H1 (cell line): ENCODE data around the gene GMIP. TPM values are rescaled to one million over a fixed set of nuclear protein-coding genes. Genes with fewer than 3 reads are reported as not detected.

Experiments
- CTCF ChIA-PET: fragments of 300-600 bp; sonication (Branson Sonifier 250); formaldehyde crosslinking; loops from one replicate; lab custom pipeline; 2021; ENCODE audit not compliant: partially characterized antibody; lab: Charles Lee
- POLR2A ChIA-PET: fragments of 300-600 bp; sonication (Branson Sonifier 250); formaldehyde crosslinking; loops from one replicate; lab custom pipeline; 2021; ENCODE audit warnings: inconsistent platforms; ENCODE audit not compliant: partially characterized antibody; lab: Charles Lee
- DNase-seq, 2 experiments: peaks; one replicate each; pipeline versions ENCODE4 v3.0.0 to v3.0.0-alpha.2; 2010 to 2022; ENCODE audit warnings: low spot score in 2 of 2, low read depth in 1 of 2, mixed read lengths in 1 of 2
- FAIRE-seq: peaks from 2 replicates; lab custom pipeline; 2011; peaks lifted over from hg19 to GRCh38; lab: Jason Lieb, UNC
- H2AFZ ChIP-seq: 2 replicates; pipeline ENCODE4 v1.8.1; 2012; ENCODE audit warnings: low read length, inconsistent platforms
- H2AK5ac ChIP-seq: 2 replicates; pipeline ENCODE4 v1.6.1; 2013; ENCODE audit warnings: low read depth, low read length
- H2BK120ac ChIP-seq: replicated peaks from 2 replicates; pipeline ENCODE3; 2013; ENCODE audit warnings: low read depth, low read length, inconsistent platforms
- H2BK12ac ChIP-seq: 2 replicates; pipeline ENCODE4 v1.6.1; 2013; ENCODE audit warnings: low read depth, low read length
- H2BK15ac ChIP-seq: 2 replicates; pipeline ENCODE4 v1.6.1; 2013; ENCODE audit warnings: low read length
- H2BK20ac ChIP-seq: 2 replicates; pipeline ENCODE4 v1.6.1; 2013; ENCODE audit warnings: low read length
- H2BK5ac ChIP-seq: 2 replicates; pipeline ENCODE4 v1.6.1; 2013; ENCODE audit warnings: low read depth, low read length
- H3K14ac ChIP-seq: 2 replicates; pipeline ENCODE4 v1.6.1; 2013; ENCODE audit warnings: inconsistent platforms; ENCODE audit not compliant: insufficient read length
- H3K18ac ChIP-seq: 2 replicates; pipeline ENCODE4 v1.6.1; 2013; ENCODE audit warnings: low read length; ENCODE audit errors: extremely low read depth
- H3K23ac ChIP-seq: 2 replicates; pipeline ENCODE4 v1.6.1; 2013; ENCODE audit warnings: inconsistent platforms; ENCODE audit not compliant: insufficient read length
- H3K23me2 ChIP-seq: 2 replicates; pipeline ENCODE4 v1.6.1; 2013; ENCODE audit warnings: low read depth, low read length
- H3K27ac ChIP-seq: 2 replicates; pipeline ENCODE4 v1.6.1; 2011; ENCODE audit warnings: low read depth, low read length, inconsistent platforms
- H3K27me3 ChIP-seq, 4 experiments: replicated peaks in 1 of 4; 1 replicate in 1 of 4; 2 replicates in 3 of 4; pipeline versions ENCODE4 v1.6.1 to v1.8.1; 2011 to 2013; ENCODE audit warnings: low read length in 3 of 4, mild to moderate bottlenecking in 3 of 4, inconsistent platforms in 2 of 4, mixed read lengths in 2 of 4, moderate library complexity in 1 of 4; ENCODE audit not compliant: control insufficient read depth in 3 of 4, insufficient read depth in 3 of 4; ENCODE audit errors: extremely low read depth in 1 of 4
- H3K36me3 ChIP-seq, 4 experiments: 2 replicates each; pipeline versions ENCODE4 v1.6.1 to v1.8.1; 2011 to 2013; ENCODE audit warnings: mild to moderate bottlenecking in 4 of 4, low read length in 3 of 4, moderate library complexity in 2 of 4, control low read depth in 1 of 4, inconsistent platforms in 1 of 4; ENCODE audit not compliant: insufficient read depth in 4 of 4, control insufficient read depth in 2 of 4
- H3K4ac ChIP-seq: replicated peaks from 2 replicates; pipeline ENCODE3; 2013; ENCODE audit warnings: low read length, low read depth, mixed read lengths, inconsistent platforms; ENCODE audit not compliant: insufficient read length
- H3K4me1 ChIP-seq, 4 experiments: replicated peaks in 1 of 4; 1 replicate in 1 of 4; 2 replicates in 3 of 4; pipeline versions ENCODE4 v1.6.1 to v1.8.1; 2011 to 2013; ENCODE audit warnings: low read length in 3 of 4, inconsistent platforms in 2 of 4, mixed read lengths in 1 of 4; ENCODE audit not compliant: insufficient read depth in 4 of 4, control insufficient read depth in 3 of 4
- H3K4me2 ChIP-seq, 2 experiments: 2 replicates each; pipeline versions ENCODE4 v1.6.1 to v1.8.1; 2011 to 2013; ENCODE audit warnings: low read depth in 2 of 2, low read length in 2 of 2, control low read depth in 1 of 2, inconsistent platforms in 1 of 2, mild to moderate bottlenecking in 1 of 2; ENCODE audit not compliant: insufficient read depth in 1 of 2
- H3K4me3 ChIP-seq, 4 experiments: fragments of 200-600, 300-600 bp in 1 of 4; sonication (generic), shearing (Covaris generic), sonication (Bioruptor Twin) in 1 of 4; 2 replicates each; pipeline versions ENCODE4 v1.5.1 to v1.8.1; 2011 to 2016; ENCODE audit warnings: low read length in 4 of 4, low read depth in 3 of 4, control low read depth in 2 of 4, inconsistent platforms in 2 of 4, mild to moderate bottlenecking in 2 of 4, mixed read lengths in 1 of 4, moderate library complexity in 1 of 4; ENCODE audit not compliant: insufficient read depth in 2 of 4; ENCODE audit errors: extremely low read depth in 1 of 4
- H3K56ac ChIP-seq: replicated peaks from 2 replicates; pipeline ENCODE3; 2013; ENCODE audit warnings: low read depth, mild to moderate bottlenecking, mixed read lengths, low read length, inconsistent platforms; ENCODE audit not compliant: insufficient read length
- H3K79me1 ChIP-seq: 2 replicates; pipeline ENCODE4 v1.6.1; 2013; ENCODE audit warnings: low read depth, low read length, control low read depth
- H3K79me2 ChIP-seq, 2 experiments: 2 replicates each; pipeline versions ENCODE4 v1.6.1 to v1.8.1; 2012 to 2013; ENCODE audit warnings: low read length in 2 of 2, mild to moderate bottlenecking in 2 of 2, inconsistent platforms in 1 of 2; ENCODE audit not compliant: insufficient read depth in 2 of 2, control insufficient read depth in 1 of 2
- H3K9ac ChIP-seq, 4 experiments: replicated peaks in 1 of 4; 1 replicate in 1 of 4; 2 replicates in 3 of 4; pipeline versions ENCODE4 v1.6.1 to v1.8.1; 2011 to 2013; ENCODE audit warnings: low read depth in 3 of 4, low read length in 3 of 4, control low read depth in 2 of 4, mild to moderate bottlenecking in 2 of 4, moderate library complexity in 2 of 4, inconsistent platforms in 1 of 4; ENCODE audit errors: extremely low read depth in 1 of 4
- H3K9me3 ChIP-seq, 2 experiments: 2 replicates each; pipeline versions ENCODE4 v1.6.1 to v1.8.1; 2012 to 2013; ENCODE audit warnings: mild to moderate bottlenecking in 2 of 2, moderate library complexity in 2 of 2, control low read depth in 1 of 2, inconsistent platforms in 1 of 2, low read depth in 1 of 2, low read length in 1 of 2, mixed read lengths in 1 of 2; ENCODE audit not compliant: insufficient read depth in 2 of 2
- H4K20me1 ChIP-seq, 2 experiments: replicated peaks in 1 of 2; 2 replicates each; pipeline versions ENCODE3 to v1.8.1; 2011 to 2013; ENCODE audit warnings: inconsistent platforms in 2 of 2, low read length in 2 of 2, mild to moderate bottlenecking in 1 of 2; ENCODE audit not compliant: insufficient read depth in 2 of 2, control insufficient read depth in 1 of 2
- H4K5ac ChIP-seq: 2 replicates; pipeline ENCODE4 v1.6.1; 2013; ENCODE audit warnings: low read length, low read depth, mixed read lengths, inconsistent platforms; ENCODE audit not compliant: insufficient read length
- H4K8ac ChIP-seq: 2 replicates; pipeline ENCODE4 v1.8.0; 2013; ENCODE audit warnings: mild to moderate bottlenecking, moderate library complexity, low read length, inconsistent platforms; ENCODE audit not compliant: insufficient read depth; ENCODE audit errors: extremely low read depth
- H4K91ac ChIP-seq: replicated peaks from 2 replicates; pipeline ENCODE3; 2013; ENCODE audit warnings: low read length, mixed read lengths, inconsistent platforms; ENCODE audit not compliant: insufficient read length
- EGR1 ChIP-seq: IDR thresholded peaks from 2 replicates; pipeline ENCODE4 v1.6.1; 2011; ENCODE audit warnings: low read depth, low read length, borderline replicate concordance
- HDAC2 ChIP-seq, 2 experiments: fragments of 300-600 bp in 1 of 2; sonication (generic) in 1 of 2; IDR thresholded peaks; 2 replicates each; pipeline ENCODE4 v1.6.1; 2011 to 2012; ENCODE audit warnings: low read depth in 2 of 2, low read length in 2 of 2, mild to moderate bottlenecking in 2 of 2, moderate library complexity in 2 of 2, borderline replicate concordance in 1 of 2, inconsistent platforms in 1 of 2
- MAX ChIP-seq: IDR thresholded peaks from 2 replicates; pipeline ENCODE4 v1.6.1; 2012; ENCODE audit warnings: inconsistent platforms
- PHF8 ChIP-seq: fragments of 200-600 bp; sonication (generic); conservative IDR thresholded peaks from 2 replicates; pipeline ENCODE4 v1.7.1; 2012; ENCODE audit warnings: low read depth, mild to moderate bottlenecking, inconsistent platforms, low read length, moderate library complexity
- RNF2 ChIP-seq: fragments of 200-900, 300-1000 bp; sonication (generic); IDR thresholded peaks from 2 replicates; pipeline ENCODE4 v1.7.1; 2016; ENCODE audit warnings: borderline replicate concordance, low read depth, mild to moderate bottlenecking, antibody characterized with exemption, low read length; ENCODE audit not compliant: poor library complexity, severe bottlenecking; ENCODE audit errors: missing control alignments
- TAF1 ChIP-seq: IDR thresholded peaks from 2 replicates; pipeline ENCODE4 v1.6.1; 2011; ENCODE audit warnings: mild to moderate bottlenecking, low read depth, low read length
- WGBS, 2 experiments: shearing (Covaris generic) in 1 of 2; methylation state at CpG; one replicate each; pipeline versions ENCODE4 v1.1.6 to v1.1.7; 2013 to 2015; ENCODE audit warnings: low lambda C conversion rate in 2 of 2, mixed read lengths in 2 of 2, inconsistent platforms in 1 of 2, low coverage in 1 of 2, missing lambda C conversion rate in 1 of 2; ENCODE audit not compliant: insufficient replicate concordance in 2 of 2, insufficient coverage in 1 of 2, insufficient read length in 1 of 2; ENCODE audit errors: extremely low coverage in 1 of 2, missing lambda C conversion rate in 1 of 2; 5-methylcytosine and 5-hydroxymethylcytosine counted together
- polyA plus RNA-seq, 7 experiments: library from polyadenylated mRNA; depleted of rRNA in 3 of 7; stranded (reverse) in 5 of 7; unstranded in 2 of 7; fragments of >200 nt in 5 of 7; fragments of 200-250 nt in 2 of 7; gene quantifications; 1 replicate in 5 of 7; 2 replicates in 1 of 7; 4 replicates in 1 of 7; pipeline versions ENCODE4 v1.2.1 to v1.2.3, GENCODE V29; 2011 to 2013; ENCODE audit warnings: missing spikeins in 2 of 7, mixed read lengths in 2 of 7
- total RNA-seq: library from RNA; stranded (reverse); fragmentation: NEBNext Ultra II Directional; extraction: Animal tissue kit (Norgen Biotek cat#: 25700); gene quantifications from 2 replicates; pipeline ENCODE4 v1.2.1, GENCODE V29; 2021

Gene GMIP
- total and polyA plus RNA-seq, 2 of the 8 experiments (the other 6 are each of a cell fraction or from before 2014, with no cell fraction given), result 5.7 to 18.1 TPM

GRCh38 chr19:19637186-19637522 lies 6.3 kb downstream of the GMIP start:
- DNase-seq (no peak), FAIRE-seq (no peak)
- Histone ChIP-seq H3K23ac (no peak overlapping the region), H2BK120ac (no peak overlapping the region), H3K27ac (no peak overlapping the region), H3K9me3 (no peaks in the 10 kb centered on the region), H2BK20ac (no peak overlapping the region), H2BK5ac (no peak overlapping the region), H4K5ac (no peak overlapping the region), H2AFZ (no peak overlapping the region), H3K36me3 (peaks cover 4 to 12% (median 11%) of the 10 kb centered on the region in 4 experiments; a peak in 7 of 8 replicates), H2AK5ac (no peak overlapping the region), H3K4me3 (peak overlapping the region in 1 of 4 experiments; percentile 45; a peak in 2 of 8 replicates), H3K79me2 (no peaks in the 10 kb centered on the region), H4K91ac (no peak overlapping the region), H3K14ac (no peak overlapping the region), H2BK15ac (no peak overlapping the region), H3K23me2 (no peaks in the 10 kb centered on the region; the same call in 1 of the 2 replicates), H3K56ac (no peak overlapping the region), H3K18ac (no peak overlapping the region), H3K4me2 (peak overlapping the region; percentile 50 to 54; a peak in 2 of 4 replicates), H3K4ac (no peak overlapping the region), H3K4me1 (peaks cover 0 to 8% (median 6%) of the 10 kb centered on the region in 4 experiments; a peak in 5 of 7 replicates), H3K79me1 (no peaks in the 10 kb centered on the region), H3K9ac (no peak overlapping the region), H2BK12ac (no peak overlapping the region), H4K8ac (no peak overlapping the region), H3K27me3 (no peaks in the 10 kb centered on the region), H4K20me1 (peaks cover 0 to 9% of the 10 kb centered on the region in 2 experiments)
- ChIA-PET POLR2A (interaction anchor here (0.9 to 2.8 kb wide), 5 partner anchors 8 to 104 kb away, joined by 3 to 11 read pairs (median 3); partner anchors contain the start of gene LPAR2), CTCF (interaction anchor here (0.7 to 2.1 kb wide), 5 partner anchors 17 to 105 kb away, joined by 3 to 7 read pairs (median 3); no protein-coding TSS in a partner anchor)
- WGBS, 2 experiments, result 58% methylated on average over 13 of the region's 27 CpGs; no CpG with 5 or more reads in 1 of the 2 experiments
- TF ChIP-seq RNF2 (no peak), EGR1 (no peak), MAX (no peak), HDAC2 (IDR thresholded peaks at IDR 0.05; ENCODE audit: borderline replicate concordance in 1 of 2, low read depth in 2 of 2, low read length in 2 of 2) (no peak), TAF1 (no peak), PHF8 (no peak)
